NCI-H446 (cell line): ENCODE measurements around the gene RELT.

ENCODE experiments used
- DNase-seq, 2 experiments: peaks; one replicate each; lab custom pipeline; 2025; lab: John Stamatoyannopoulos, UW

The RELT gene

GRCh38 chr11:73348838-73349237 lies 27.4 kb upstream of the RELT start:
- no peak for DNase-seq

- DNase-seq: no peak
Measured at GRCh38 chr11:73349633-73350032, 26.6 kb upstream of the RELT start.

DNA sequence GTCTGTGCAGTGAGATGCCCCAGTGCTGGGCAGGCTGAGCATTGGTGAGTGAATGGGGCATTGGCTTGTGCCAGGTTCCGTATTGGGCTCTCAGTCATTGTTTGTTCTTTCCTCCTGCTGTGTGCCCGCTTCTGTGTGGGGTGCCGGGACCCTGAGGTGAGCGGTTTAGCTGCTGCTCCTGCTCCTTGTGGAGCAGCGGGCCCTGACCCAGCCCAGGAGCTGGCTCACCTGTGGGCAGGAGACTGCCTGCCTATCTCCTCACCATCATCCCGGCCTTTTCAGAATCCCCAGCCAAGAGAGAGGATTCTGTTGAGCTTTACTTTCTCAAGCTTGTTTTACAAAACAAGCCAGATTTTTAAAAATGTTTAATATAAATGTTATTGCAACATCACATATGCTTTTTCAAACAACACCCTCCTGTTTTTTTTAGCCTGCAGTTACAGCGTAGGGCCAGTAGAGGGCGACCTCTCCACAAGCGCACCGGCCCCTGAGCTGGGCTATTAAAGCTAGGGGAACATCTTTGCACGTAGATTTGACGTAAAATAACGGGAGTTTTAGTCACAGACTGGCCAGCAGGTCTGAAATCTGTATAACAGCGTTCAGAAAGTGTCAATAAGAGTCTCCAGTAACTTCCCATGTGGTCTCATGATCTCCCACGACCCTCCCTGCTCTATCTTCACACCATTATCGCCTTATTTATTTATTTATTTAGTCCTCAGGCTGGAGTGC lies 25.1 kb upstream of the RELT start:
- DNase-seq: peak; percentile 46 to 78

DNA sequence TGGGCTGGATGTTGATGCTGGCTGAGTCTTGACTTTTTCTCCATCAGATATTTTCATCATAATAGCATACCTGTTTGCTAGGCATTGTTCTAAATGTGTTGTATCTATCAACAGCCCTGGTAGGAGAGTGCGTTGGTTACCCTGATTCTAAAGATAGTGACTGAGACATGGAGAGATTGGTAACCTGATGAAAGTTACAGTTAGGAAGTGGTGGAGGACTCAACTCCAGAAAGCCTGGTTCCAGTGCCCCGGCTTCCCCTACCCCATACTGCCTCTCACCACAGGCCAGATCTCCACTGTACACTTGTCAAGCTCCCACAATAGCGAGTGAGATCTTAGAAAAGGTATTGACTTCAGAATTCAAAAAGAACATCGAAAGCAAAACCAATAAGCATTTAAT lies 22.8 kb upstream of the RELT start:
- DNase-seq: no peak

- no peak for DNase-seq
Measured at GRCh38 chr11:73355109-73355508, 21.1 kb upstream of the RELT start.

DNA sequence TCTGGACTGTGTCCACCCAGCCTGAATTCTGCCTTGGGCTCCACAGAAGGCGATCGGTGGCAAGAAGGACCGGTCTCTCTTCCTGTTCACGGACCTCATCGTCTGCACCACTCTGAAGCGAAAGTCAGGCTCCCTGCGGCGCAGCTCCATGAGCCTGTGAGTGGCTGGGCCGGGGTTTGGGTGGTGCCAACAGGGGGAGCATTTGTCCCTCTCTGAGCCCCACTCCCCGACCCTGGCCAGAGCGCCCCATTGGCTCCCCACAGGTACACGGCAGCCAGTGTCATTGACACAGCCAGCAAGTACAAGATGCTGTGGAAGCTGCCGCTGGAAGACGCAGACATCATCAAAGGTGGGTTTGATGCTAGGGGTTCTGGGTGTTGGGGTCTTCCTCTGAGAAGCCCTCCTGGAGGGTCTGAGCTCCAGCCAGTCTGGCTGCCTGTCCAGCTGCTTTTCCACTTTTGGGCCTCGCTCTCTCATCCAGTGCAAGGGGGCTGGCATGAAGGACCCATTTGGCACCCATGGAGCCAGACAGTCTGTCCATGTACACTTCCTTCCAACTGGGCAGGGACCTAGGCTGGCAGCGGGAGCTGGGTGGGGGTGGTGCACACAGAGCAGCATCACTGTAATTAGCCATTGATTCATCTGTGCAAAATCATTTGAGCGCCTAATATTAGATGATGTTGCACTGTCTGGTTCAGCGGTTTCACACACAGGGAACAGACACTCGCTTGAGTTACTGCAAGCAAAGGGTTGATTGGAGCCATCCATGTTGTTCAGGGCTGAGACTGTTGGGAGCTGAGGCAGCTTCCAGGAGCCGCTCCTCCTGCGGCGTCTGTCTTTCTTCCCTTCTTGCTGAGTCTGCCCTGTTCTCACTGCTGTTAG lies 19.0 kb upstream of the RELT start:
- DNase-seq: peak; percentile 62 to 82

DNA sequence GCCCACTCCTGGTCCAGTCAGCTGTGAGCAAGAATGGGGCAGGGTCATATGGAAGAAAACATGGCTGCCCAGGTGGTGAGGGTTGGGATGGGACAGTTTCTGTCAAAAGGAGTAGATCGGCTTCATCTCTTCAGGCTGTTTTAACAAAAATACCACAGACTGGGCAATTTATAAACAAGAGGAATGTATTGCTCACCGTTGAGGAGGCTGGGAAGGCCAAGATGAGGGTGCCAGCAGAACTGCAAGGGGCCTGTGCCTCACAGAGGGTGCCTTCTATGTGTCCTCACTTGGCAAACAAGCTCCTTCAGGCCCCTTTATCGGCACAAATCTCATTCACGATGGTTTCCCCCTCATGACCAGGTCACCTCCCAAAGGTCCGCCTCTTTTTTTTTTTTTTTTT lies 18.1 kb upstream of the RELT start:
- no peak for DNase-seq

DNA sequence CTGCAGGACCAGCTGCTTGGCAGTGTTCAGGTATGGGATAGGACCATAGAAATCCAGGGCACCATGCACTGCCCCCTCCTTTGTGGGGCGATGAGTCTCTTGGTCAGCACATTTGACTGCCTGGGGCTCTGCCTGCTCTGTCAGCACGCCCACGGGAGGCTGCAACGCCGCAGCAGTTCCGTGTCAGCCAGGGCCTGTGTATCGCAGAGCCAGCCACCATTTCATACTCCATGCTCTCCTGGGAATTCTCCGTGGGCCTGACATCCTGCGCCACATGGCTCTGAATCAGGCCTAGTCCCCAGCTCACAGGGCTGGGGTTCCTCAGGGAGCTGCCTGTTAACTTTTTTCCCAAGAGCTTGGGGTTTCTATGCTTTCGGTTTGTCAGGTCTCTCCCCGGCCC lies 16.9 kb upstream of the RELT start:
- no peak for DNase-seq

DNA sequence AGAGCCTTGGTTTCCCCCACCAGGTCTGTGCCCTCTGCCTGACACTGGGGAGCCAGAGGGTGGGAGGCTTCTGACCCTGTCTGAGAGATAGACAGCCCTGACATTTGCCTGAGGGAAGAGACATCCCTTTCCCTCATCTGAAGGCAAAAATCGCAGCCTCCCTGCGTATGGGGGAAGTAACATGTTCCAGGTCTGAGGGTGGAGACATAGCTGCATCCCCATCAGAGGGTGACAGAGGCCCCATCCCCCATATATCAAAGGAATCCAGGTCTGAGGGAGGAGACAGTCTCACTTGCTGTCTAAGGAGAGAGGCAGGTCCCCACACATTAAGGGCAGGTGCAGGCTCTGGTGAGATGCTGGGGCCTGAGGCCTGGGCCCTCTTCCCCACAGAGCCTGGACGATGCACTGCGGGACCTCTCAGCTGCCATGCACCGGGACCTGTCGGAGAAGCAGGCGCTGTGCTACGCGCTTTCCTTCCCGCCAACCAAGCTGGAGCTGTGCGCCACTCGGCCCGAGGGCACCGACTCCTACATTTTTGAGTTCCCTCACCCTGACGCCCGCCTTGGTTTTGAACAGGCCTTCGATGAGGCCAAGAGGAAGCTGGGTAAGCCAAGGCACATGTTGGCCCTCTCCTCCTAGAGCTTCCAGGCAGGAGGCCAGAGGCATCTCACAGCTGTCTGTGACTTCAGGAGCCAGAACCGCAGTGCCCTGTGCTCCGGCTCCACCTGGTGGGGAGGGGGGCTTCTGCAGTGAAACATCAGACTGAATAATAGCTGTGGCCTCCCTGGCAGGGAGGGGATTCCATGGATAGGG lies 16.1 kb upstream of the RELT start:
- peak; percentile 54 to 76 for DNase-seq

DNA sequence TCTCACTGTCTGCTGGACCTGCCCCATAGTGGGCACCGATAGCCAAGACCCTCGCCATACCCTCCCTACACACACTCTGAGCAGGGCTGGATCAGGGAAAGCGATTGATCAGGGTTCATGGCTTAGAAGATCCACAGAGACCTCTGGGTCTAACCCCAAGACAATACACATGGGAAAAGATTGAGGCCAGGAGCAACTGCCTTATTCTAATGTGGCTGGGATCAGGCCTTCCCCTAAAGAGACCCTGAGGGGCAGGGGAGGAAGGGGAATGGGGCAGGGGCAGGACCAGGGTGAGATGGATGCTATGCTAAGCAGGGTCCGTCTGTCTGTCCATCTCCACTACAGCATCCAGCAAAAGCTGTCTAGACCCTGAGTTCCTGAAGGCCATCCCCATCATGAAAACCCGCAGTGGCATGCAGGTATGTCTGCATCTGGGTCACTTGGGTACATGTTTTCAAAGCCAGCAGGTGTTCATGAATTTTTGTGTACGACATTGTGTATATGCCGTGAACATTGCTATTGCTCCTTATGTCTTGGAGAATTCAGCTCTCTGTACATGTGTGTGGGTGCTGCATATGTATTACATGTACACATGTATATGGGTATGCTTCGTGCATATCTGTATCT lies 15.3 kb upstream of the RELT start:
- DNase-seq: no peak

DNA sequence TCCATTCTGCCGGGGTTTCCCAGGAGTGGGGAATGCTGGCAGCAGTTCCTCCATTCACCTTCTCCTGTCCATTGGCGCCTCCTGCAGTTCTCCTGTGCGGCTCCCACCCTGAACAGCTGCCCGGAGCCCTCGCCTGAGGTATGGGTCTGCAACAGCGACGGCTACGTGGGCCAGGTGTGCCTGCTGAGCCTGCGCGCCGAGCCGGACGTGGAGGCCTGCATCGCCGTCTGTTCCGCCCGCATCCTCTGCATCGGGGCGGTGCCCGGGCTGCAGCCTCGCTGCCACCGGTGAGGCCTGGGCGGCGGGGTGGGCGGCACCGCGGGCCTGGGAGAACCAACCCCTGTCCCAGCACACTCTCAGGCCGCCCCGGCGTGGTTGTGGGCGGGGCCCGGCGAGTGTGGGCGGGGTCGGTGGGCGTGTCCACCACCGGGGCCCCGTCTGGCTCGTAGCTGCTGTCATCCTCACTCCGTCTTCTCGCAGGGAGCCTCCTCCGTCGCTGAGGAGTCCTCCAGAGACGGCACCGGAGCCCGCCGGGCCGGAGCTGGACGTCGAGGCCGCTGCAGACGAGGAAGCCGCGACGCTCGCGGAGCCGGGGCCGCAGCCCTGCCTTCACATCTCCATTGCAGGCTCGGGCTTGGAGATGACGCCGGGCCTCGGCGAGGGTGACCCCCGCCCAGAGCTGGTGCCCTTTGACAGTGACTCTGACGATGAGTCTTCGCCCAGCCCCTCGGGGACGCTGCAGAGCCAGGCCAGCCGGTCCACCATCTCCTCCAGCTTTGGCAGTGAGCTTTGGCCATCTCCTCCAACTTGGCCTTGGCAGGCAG lies 14.0 kb upstream of the RELT start:
- no peak for DNase-seq

DNA sequence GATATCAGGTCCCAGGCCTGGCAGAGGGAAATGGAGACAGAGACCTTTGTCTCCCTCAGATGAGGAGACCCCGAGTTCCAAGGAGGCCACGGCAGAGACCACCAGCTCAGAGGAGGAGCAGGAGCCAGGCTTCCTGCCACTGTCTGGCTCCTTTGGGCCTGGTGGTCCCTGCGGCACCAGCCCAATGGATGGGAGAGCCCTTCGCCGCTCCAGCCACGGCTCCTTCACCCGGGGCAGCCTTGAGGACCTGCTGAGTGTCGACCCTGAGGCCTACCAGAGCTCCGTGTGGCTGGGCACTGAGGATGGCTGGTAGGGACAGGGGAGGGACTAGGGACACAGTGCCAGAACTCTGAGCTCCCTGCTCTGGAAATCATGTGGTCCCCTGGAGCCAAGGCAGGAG lies 13.1 kb upstream of the RELT start:
- DNase-seq: no peak

- no peak for DNase-seq
Measured at GRCh38 chr11:73365352-73366264, 10.6 kb upstream of the RELT start.

- no peak for DNase-seq
Measured at GRCh38 chr11:73366265-73366610, 10.0 kb upstream of the RELT start.

DNA sequence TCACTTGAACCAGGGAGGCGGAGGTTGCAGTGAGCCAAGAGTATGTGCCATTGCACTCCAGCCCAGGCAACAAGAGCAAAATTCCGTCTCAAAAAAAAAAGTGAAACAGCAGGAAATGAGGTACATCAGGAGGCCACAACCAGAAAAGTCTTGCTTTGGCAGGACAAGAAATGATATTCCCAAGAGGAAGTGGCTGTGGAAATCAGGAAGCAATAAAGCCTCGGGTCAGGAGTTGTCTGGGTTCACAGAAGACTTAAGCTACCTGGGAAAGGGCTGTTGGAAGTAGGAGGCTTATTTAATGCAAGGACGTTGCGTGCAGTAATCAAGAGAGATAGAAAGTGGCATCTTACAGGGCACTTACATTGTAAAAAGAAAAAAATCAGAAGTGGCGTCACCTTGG lies 9.2 kb upstream of the RELT start:
- DNase-seq: no peak

DNA sequence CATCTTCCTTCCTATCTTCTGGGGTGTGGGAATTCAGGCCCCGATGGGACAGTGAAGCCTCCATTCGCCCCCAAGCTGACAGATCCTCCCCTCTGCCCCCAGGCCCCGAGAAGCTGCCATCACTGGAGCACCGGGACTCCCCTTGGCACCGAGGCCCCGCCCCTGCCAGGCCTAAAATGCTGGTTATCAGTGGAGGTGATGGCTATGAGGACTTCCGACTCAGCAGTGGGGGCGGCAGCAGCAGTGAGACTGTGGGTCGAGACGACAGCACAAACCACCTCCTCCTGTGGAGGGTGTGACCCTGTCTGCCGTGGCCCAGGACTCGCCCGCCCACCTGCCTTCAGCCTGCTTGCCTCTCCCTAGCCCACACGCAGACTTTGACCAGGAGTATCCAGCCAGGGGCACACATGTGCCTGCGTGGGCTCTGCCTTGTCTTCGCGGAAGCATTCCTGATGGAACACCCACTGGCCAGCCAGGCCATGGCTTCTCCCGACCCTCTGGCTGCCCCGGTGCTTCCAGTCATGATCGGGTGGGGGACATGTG lies 8.6 kb upstream of the RELT start:
- no peak for DNase-seq

GRCh38 chr11:73372375-73372993 lies 3.7 kb upstream of the RELT start:
- no peak for DNase-seq

DNA sequence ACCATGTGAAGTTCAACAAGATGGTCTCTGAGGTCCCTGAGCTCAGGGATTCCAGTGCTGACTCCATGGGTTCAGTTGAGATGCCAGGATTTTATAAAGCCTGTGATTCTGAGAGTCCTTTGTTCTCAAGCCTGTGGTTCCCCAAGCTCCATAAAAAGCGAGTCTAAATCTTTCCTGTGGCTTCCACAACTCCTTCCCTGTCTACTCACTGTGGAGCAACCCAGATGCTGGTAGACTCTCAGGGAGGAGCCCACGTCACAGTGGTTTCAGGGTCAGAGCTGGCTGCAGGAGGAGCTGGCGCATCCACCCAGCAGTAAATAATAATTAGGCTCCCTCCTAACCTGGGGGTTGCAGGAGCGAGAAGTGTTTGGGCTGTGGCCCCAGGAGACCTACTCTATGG lies 2.0 kb upstream of the RELT start:
- DNase-seq: no peak

- no peak for DNase-seq
Measured at GRCh38 chr11:73375830-73376159, 404 bp upstream of the RELT start.
